ENCODE results near the gene P2RX7.
"Not testable (repeated sequence)": the region's sequence is repeated elsewhere in the genome, so short reads cannot be mapped to it uniquely, and the experiment has no call there.

Gene P2RX7

GRCh38 chr12:121158085-121158484 lies 25.4 kb downstream of the P2RX7 start:
- ChIA-PET CTCF (no interaction called here), POLR2A (ENCODE audit: low non-redundant PET) (no interaction called here)
- no peak overlapping the region for H3K27ac ChIP-seq
- no peak for TF ChIP-seq CTCF (conservative IDR thresholded peaks at IDR 0.05; ENCODE audit: low read depth)
- DNase-seq (ENCODE audit: low spot score) = no peak

- CTCF ChIA-PET = interaction anchor here (0.5 kb wide), 1 partner anchor 16 kb away, joined by 3 read pairs; no protein-coding TSS in a partner anchor
- POLR2A ChIA-PET (ENCODE audit: low non-redundant PET) = not testable (repeated sequence)
Observed at GRCh38 chr12:121158728-121159351, 26.2 kb downstream of the P2RX7 start.

DNA sequence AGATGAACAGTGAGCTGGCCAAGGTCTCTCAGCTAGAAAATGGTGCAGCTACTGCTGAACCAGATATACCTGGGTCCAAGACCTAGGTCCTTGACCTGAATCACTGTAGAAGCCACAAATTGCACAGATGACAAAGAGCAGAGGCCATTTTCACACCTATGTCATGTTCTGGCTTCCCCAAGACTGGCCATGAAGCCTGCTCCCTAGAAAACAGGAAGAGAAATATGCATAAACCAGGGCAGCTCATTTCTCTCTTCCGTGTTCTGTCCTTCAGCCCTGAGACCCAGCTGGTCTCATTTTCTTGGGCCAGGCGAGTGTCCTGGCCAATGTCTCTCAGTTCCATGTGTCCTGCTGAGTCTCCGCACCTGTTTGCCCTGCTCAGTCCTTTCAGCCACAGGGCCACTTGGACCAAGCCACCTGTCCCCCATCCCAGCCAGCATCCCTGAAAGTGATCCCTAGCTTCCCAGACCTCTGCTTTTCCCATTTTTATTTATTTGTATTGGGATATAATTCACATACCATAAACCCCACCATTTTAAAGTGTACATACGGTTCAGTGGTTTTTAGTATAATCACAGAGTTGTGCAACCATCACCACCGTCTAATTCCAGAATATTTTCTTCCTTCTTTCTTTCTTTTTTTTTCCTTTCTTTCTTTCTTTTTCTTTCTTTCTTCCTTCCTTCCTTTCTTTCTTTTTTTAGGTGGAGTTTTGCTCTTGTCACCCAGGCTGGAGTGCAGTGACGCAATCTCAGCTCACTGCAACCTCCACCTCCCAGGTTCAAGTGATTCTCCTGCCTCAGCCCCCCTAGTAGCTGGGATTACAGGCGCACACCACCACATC lies 27.0 kb downstream of the P2RX7 start:
- ChIA-PET CTCF (interaction anchor here (0.5 to 0.7 kb wide), 2 partner anchors 15 to 293 kb away, joined by 3 read pairs; no protein-coding TSS in a partner anchor), POLR2A (ENCODE audit: low non-redundant PET) (interaction anchor here (0.6 kb wide), 1 partner anchor 24 kb away, joined by 4 read pairs; no protein-coding TSS in a partner anchor)
- H3K27ac ChIP-seq = no peak overlapping the region
- no peak for TF ChIP-seq CTCF (conservative IDR thresholded peaks at IDR 0.05; ENCODE audit: low read depth)
- no peak for DNase-seq (ENCODE audit: low spot score)

More at GRCh38 chr12:121158728-121159351, 26.2 kb downstream of the P2RX7 start:
- not testable (repeated sequence) for H3K27ac ChIP-seq; DNase-seq (ENCODE audit: low spot score)

DNA sequence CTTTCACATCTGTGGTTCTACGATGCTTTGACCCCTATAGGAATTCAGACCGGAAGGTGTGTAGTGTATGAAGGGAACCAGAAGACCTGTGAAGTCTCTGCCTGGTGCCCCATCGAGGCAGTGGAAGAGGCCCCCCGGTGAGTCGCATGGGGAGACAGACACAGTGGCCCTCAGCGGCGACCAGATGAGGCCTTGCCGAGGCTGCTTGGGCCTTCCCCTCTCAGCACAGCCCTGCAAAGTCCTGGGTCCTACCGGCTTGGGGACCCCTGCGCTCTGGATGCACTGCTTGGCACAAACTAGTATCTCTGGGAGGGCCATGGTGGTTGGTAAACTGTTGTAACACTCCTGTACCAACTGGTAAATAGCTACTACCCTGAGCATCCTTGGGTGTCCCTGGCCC lies 29.7 kb downstream of the P2RX7 start:
- no peak overlapping the region for H3K27ac ChIP-seq
- TF ChIP-seq CTCF (conservative IDR thresholded peaks at IDR 0.05; ENCODE audit: low read depth) = no peak
- ChIA-PET POLR2A (ENCODE audit: low non-redundant PET) (no interaction called here), CTCF (interaction anchor here (0.6 kb wide), 1 partner anchor 1168 kb away, joined by 6 read pairs; no protein-coding TSS in a partner anchor)
- no peak for DNase-seq (ENCODE audit: low spot score)

GRCh38 chr12:121162985-121163384 lies 30.3 kb downstream of the P2RX7 start:
- DNase-seq (ENCODE audit: low spot score) = no peak
- ChIA-PET CTCF (no interaction called here), POLR2A (ENCODE audit: low non-redundant PET) (no interaction called here)
- H3K27ac ChIP-seq = no peak overlapping the region
- no peak for TF ChIP-seq CTCF (conservative IDR thresholded peaks at IDR 0.05; ENCODE audit: low read depth)

DNA sequence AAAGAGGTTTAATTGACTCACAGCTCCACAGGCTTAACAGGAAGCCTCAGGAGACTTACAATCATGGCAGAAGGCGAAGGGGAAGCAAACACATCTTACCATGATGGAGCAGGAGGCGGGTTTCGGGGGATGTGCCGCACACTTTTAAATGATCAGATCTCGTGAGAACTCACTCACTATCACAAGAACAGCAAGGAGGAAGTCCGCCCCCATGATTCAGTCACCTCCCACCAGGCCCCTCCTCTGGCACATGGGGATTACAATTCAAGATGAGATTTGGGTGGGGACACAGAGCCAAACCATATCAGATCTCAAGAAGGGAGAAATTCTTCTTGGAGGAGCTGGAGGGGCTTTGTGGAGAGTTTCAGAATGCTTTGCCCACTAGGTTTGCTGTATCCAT lies 32.2 kb downstream of the P2RX7 start:
- POLR2A ChIA-PET (ENCODE audit: low non-redundant PET); DNase-seq (ENCODE audit: low spot score); H3K27ac ChIP-seq: not testable (repeated sequence)
- CTCF ChIA-PET = interaction anchor here (0.6 kb wide), 2 partner anchors 18 to 59 kb away, joined by 3 to 4 read pairs; no protein-coding TSS in a partner anchor

DNA sequence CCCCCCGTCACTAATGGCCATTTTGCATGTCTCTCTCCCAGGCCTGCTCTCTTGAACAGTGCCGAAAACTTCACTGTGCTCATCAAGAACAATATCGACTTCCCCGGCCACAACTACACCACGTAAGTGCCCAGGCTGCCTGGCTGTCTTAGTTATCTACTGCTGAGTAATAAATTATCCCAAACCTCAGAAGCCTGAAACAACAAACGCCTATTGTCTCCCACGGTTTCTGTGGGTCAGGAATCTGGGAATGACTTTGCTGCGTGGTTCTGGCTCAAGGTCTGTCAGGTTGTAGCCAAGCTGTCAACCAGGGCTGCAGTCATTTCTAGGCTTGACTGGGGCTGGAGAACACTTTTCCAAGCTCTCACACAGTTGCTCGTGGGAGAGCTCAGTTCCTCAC lies 32.6 kb downstream of the P2RX7 start:
- ChIA-PET POLR2A (ENCODE audit: low non-redundant PET) (no interaction called here), CTCF (interaction anchor here (0.6 kb wide), 1 partner anchor 58 kb away, joined by 4 read pairs; no protein-coding TSS in a partner anchor)
- H3K27ac ChIP-seq = no peak overlapping the region
- TF ChIP-seq CTCF (conservative IDR thresholded peaks at IDR 0.05; ENCODE audit: low read depth) = no peak
- DNase-seq (ENCODE audit: low spot score) = no peak
